Right lobe of liver (tissue), 6 donors: ENCODE measurements around the gene SENP2. TPM values are rescaled to one million over a fixed set of nuclear protein-coding genes. Genes with fewer than 3 reads are reported as not detected.
A peak's percentile ranks its signal among the peaks of the same experiment; 100 is the strongest.

Experiments used
- ATAC-seq, 4 donors: fragments of 200-7000 bp; cut with Tn5 transposase; one replicate each; pipeline ENCODE4 v1.9.1; 2020; ENCODE audit warnings: mild to moderate bottlenecking in 4 of 4, moderate library complexity in 4 of 4
- DNase-seq, 3 donors: peaks; one replicate each; pipeline ENCODE4 v3.0.0-alpha.2; 2020
- H3K27ac ChIP-seq, 3 donors: fragments of 200-600 bp; one replicate each; pipeline ENCODE4 v1.8.0; 2022
- H3K27me3 ChIP-seq, 2 donors: fragments of 200-600 bp; one replicate each; pipeline ENCODE4 v1.8.0; 2022
- H3K36me3 ChIP-seq, 4 donors: fragments of 200-600 bp; sonication (generic) in 1 of 4; one replicate each; pipeline versions ENCODE4 v1.5.1 to v1.8.0; 2017 to 2022; ENCODE audit warnings: control low read depth in 1 of 4
- H3K4me1 ChIP-seq, 4 donors: fragments of 200-600 bp; sonication (generic) in 1 of 4; one replicate each; pipeline versions ENCODE4 v1.5.1 to v1.8.0; 2017 to 2022; ENCODE audit warnings: control low read depth in 1 of 4
- H3K4me3 ChIP-seq, 3 donors: fragments of 200-600 bp; one replicate each; pipeline ENCODE4 v1.8.0; 2022
- H3K9me3 ChIP-seq, 4 donors: fragments of 200-600 bp; sonication (generic) in 1 of 4; one replicate each; pipeline versions ENCODE4 v1.5.1 to v1.8.0; 2017 to 2022; ENCODE audit warnings: control low read depth in 1 of 4
- POLR2A ChIP-seq: fragments of 450-650 bp; IDR thresholded peaks from one replicate; pipeline ENCODE4 v1.6.1; 2017; ENCODE audit warnings: antibody characterized with exemption, mild to moderate bottlenecking
- WGBS: methylation state at CpG from one replicate; pipeline ENCODE4 v1.1.6; 2018; ENCODE audit warnings: low coverage, low lambda C conversion rate; ENCODE audit not compliant: insufficient coverage; ENCODE audit errors: missing lambda C conversion rate; 5-methylcytosine and 5-hydroxymethylcytosine counted together
- intact Hi-C, 2 donors: fragments of 100-400 bp; cut with DNase I; formaldehyde crosslinking; loops; one replicate each; pipeline versions ENCODE4 v1.11.2 to v1.14.1; 2022
- total RNA-seq, 6 experiments: library from RNA; depleted of rRNA in 2 of 6; stranded (reverse); fragments of >200 nt in 2 of 6; fragmentation: NEBNext Ultra II Directional in 3 of 6; extraction: Animal tissue kit (Norgen Biotek cat#: 25700) in 3 of 6; gene quantifications; one replicate each; pipeline versions ENCODE4 v1.1.0 to v1.2.4, GENCODE V29; 2016 to 2023
- TF ChIP-seq, protein P1 (sequence below), 4 donors: fragments of 200-600 bp in 3 of 4; fragments of 450-650 bp in 1 of 4; IDR thresholded peaks; one replicate each; pipeline versions ENCODE4 v1.5.1 to v1.8.0; 2016 to 2022; ENCODE audit warnings: antibody characterized with exemption in 4 of 4, mild to moderate bottlenecking in 2 of 4
- donor health status: DM: no; HTN: yes; CAD: no.
- donor health status: DM: no; HTN: no; CAD: no.
- donor health status: DM: no; HTN: no; CAD: no.
- donor health status: DM: no; HTN: yes; CAD: no.
- donor health status: DM: no; HTN: yes; CAD: no.

SENP2 gene
- total RNA-seq, 6 experiments from 2014 or later = 7.8 to 26.8 (median 17.8) TPM

DNA sequence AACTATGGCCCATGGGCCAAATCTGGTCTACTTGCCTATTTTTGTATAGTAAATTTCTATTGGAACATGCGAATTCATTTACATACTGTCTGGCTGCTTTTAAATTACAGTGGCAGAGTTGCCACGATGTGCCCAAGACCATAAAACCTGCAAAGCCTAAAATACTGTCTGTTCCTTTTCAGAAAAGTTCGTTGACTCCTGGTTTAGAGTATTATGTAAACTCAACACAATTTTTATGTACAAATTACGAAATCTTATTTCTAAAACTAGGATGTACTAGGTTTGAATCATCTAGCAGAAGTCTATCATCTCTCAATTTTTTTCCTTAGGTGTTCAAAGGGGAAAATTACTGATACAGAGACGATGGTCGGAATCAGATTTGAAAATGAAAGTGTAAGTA, 26.9 kb downstream of the SENP2 start:
- TF ChIP-seq, protein P1, sequence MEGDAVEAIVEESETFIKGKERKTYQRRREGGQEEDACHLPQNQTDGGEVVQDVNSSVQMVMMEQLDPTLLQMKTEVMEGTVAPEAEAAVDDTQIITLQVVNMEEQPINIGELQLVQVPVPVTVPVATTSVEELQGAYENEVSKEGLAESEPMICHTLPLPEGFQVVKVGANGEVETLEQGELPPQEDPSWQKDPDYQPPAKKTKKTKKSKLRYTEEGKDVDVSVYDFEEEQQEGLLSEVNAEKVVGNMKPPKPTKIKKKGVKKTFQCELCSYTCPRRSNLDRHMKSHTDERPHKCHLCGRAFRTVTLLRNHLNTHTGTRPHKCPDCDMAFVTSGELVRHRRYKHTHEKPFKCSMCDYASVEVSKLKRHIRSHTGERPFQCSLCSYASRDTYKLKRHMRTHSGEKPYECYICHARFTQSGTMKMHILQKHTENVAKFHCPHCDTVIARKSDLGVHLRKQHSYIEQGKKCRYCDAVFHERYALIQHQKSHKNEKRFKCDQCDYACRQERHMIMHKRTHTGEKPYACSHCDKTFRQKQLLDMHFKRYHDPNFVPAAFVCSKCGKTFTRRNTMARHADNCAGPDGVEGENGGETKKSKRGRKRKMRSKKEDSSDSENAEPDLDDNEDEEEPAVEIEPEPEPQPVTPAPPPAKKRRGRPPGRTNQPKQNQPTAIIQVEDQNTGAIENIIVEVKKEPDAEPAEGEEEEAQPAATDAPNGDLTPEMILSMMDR (IDR thresholded peaks at IDR 0.05) = no peak
- TF ChIP-seq POLR2A = no peak
- Histone ChIP-seq H3K4me1 (peaks cover 0 to 14% (median 6%) of the 10 kb centered on the region in 4 donors), H3K9me3 (no peaks in the 10 kb centered on the region), H3K4me3 (peak overlapping the region in 1 of 3 donors; percentile 10), H3K36me3 (peaks cover 5 to 62% (median 19%) of the 10 kb centered on the region in 4 donors), H3K27me3 (no peaks in the 10 kb centered on the region), H3K27ac (peak overlapping the region; percentile 3 to 66 (median 25))
- ATAC-seq (peak; percentile 73 to 86 (median 80)), DNase-seq (no peak)
- WGBS = 24% methylated on average over 6 of the region's 6 CpGs
- intact Hi-C loops = no loop called here

DNA sequence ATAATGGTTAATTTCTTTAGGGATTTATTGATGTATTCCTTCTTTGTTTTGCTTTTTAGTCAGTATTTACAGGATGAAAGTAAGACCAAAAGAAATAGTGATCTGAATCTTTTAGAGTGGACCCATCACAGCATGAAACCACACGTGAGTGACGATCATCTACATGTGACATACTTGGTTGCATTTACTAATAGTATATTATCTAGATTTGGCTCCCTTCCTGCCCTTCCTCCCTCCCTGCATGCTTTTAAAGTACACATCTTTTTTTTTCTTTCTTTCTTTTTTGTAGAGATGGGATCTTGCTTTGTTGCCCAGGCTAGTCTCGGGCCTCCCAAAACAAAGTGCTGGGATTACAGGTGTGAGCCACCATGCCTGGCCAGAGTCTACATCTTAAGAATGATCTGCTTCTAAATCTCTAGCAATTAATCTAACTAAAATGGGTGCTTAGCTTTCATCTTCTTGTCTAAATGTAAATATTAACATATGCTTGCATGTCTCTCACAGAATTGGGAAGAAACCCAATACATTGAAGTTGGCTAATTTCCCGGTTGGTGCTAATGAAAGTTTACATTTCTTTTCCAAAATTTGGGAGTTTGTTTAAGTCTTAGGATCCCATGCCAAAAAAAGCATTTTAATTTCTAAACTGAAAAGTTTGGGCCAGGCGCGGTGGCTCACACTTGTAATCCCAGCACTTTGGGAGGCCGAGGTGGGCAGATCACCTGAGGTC, 38.0 kb downstream of the SENP2 start:
- DNase-seq (no peak), ATAC-seq (no peak)
- H3K9me3 ChIP-seq = no peaks in the 10 kb centered on the region
- H3K27me3 ChIP-seq = no peaks in the 10 kb centered on the region
- TF ChIP-seq POLR2A = no peak
- TF ChIP-seq, protein P1 (IDR thresholded peaks at IDR 0.05) = no peak
- no peak overlapping the region for H3K4me3 ChIP-seq
- WGBS = 93% methylated on average over 6 of the region's 7 CpGs
- no peak overlapping the region for H3K27ac ChIP-seq
- no peaks in the 10 kb centered on the region for H3K4me1 ChIP-seq
- H3K36me3 ChIP-seq = peaks cover 0 to 80% (median 15%) of the 10 kb centered on the region in 4 donors
- intact Hi-C loops = no loop called here

DNA sequence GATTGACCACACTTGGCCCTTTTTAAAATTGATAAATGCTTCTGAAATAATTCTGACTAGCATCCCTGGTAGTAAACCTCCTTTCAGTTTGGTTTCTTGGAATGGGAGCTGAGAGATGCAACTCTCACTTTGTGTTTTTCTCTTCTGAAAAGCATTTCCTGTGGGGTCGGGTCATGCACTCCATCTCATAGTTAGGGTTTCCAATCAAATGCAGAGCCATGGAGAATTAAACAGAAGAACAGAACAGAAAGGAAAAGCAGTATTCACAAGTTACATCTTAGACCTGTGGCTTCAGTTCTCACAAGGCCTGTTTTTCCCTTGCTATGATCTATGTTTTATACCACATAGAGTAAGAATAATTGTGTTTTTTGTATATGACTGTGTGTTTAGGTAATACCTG, 39.7 kb downstream of the SENP2 start:
- Histone ChIP-seq H3K27ac (no peak overlapping the region), H3K9me3 (no peaks in the 10 kb centered on the region), H3K36me3 (peaks cover 0 to 75% (median 13%) of the 10 kb centered on the region in 4 donors), H3K27me3 (no peaks in the 10 kb centered on the region), H3K4me1 (no peaks in the 10 kb centered on the region), H3K4me3 (no peak overlapping the region)
- DNase-seq (no peak), ATAC-seq (no peak)
- TF ChIP-seq, protein P1 (IDR thresholded peaks at IDR 0.05) = no peak
- TF ChIP-seq POLR2A = no peak
- 62% methylated on average over 1 of the region's 1 CpG for WGBS
- intact Hi-C loops = no loop called here

DNA sequence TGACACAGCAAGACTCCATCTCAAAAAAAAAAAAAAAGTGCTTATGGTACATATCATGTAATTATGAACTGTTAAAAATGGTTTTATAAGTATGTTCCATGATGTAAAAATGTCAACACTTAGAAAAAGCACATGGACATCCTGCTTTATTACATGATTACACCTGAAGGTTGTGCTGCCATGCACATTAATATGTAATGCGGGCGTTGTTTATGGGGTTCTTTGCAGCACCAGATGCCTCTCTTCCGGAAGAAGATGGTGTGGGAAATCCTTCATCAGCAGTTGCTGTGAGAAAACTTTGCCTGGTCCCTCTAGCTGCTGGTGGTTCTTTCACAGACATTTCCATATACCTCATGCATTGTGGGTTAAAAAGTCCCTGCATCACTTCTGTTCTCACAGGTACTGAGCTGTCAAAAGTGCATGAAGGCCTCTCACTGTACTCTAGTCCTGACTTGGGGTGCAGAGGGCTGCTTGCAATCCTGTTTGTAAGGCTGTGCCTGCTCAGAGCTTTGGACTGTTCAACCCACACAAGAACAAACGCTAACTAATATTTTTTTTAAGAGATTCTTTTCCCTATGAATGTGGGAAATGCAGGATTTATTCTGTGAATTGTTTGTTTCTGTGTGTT, 43.6 kb downstream of the SENP2 start:
- ATAC-seq = no peak
- H3K4me1 ChIP-seq = no peaks in the 10 kb centered on the region
- H3K27me3 ChIP-seq = no peaks in the 10 kb centered on the region
- TF ChIP-seq POLR2A = no peak
- TF ChIP-seq, protein P1 (IDR thresholded peaks at IDR 0.05) = no peak
- H3K4me3 ChIP-seq = no peak overlapping the region
- WGBS = 77% methylated on average over 3 of the region's 4 CpGs
- peaks cover 0 to 46% (median 9%) of the 10 kb centered on the region in 4 donors for H3K36me3 ChIP-seq
- H3K9me3 ChIP-seq = no peaks in the 10 kb centered on the region
- intact Hi-C loops = no loop called here
- H3K27ac ChIP-seq = no peak overlapping the region
- DNase-seq = no peak
